Measurements from ENCODE around the gene MT1G. TPM values are rescaled to one million over a fixed set of nuclear protein-coding genes. Genes with fewer than 3 reads are reported as not detected.

Gene MT1G
- total and polyA plus RNA-seq, 9 of the 15 experiments (the other 6 are each of a cell fraction or from before 2014, with no cell fraction given) = 0.28 to 1.7 (median 0.69) TPM; not detected in 4

GRCh38 chr16:56689171-56689570 lies 21.3 kb upstream of the MT1G start:
- Histone ChIP-seq H3K27ac (ENCODE audit: extremely low read depth, low read depth, low read length) (no peak overlapping the region), H3K4me2 (ENCODE audit: insufficient read depth, low read length) (no peak overlapping the region), H3K9me3 (replicated peaks; ENCODE audit: control insufficient read depth, insufficient read depth, low read depth, low read length) (no peaks in the 10 kb centered on the region), H2AFZ (ENCODE audit: low read depth, low read length) (no peak overlapping the region), H3K4me3 (no peak overlapping the region), H3K9ac (ENCODE audit: insufficient read depth in 1 of 2, low read depth in 2 of 2, low read length in 2 of 2) (no peak overlapping the region), H4K20me1 (replicated peaks; ENCODE audit: control insufficient read depth, insufficient read depth, low read length) (no peaks in the 10 kb centered on the region), H3K9me1 (ENCODE audit: control insufficient read depth, insufficient read depth, low read length) (no peaks in the 10 kb centered on the region), H3K4me1 (replicated peaks in 1 of 2; ENCODE audit: control insufficient read depth in 2 of 2, insufficient read depth in 2 of 2, low read length in 2 of 2) (no peaks in the 10 kb centered on the region; a peak in 1 of 5 replicates), H3K36me3 (ENCODE audit: control insufficient read depth, insufficient read depth, low read length) (no peaks in the 10 kb centered on the region), H3K79me2 (ENCODE audit: control insufficient read depth, insufficient read depth, low read length) (no peaks in the 10 kb centered on the region), H3K27me3 (ENCODE audit: control insufficient read depth in 2 of 2, insufficient read depth in 2 of 2, low read length in 2 of 2) (peaks cover 7 to 36% of the 10 kb centered on the region in 2 experiments; a peak in 4 of 5 replicates)
- no peak for ATAC-seq
- ChIA-PET CTCF (ENCODE audit: low intra/inter-chr PET ratio) (no interaction called here), POLR2A (interaction anchor here (1.0 kb wide), 1 partner anchor 78 kb away, joined by 3 read pairs; no protein-coding TSS in a partner anchor)
- BruUV-seq (replicated peaks) = no TSS peak
- in situ Hi-C loops (cut with MboI) = no loop called here
- intact Hi-C loops (cut with micrococcal nuclease) = no loop called here
- DNase-seq (ENCODE audit: extremely low read depth in 1 of 4, low spot score in 3 of 4) = no peak
- FAIRE-seq = no peak
- WGBS (ENCODE audit: insufficient coverage, low coverage, missing lambda C conversion rate) = 0% methylated on average over 3 of the region's 3 CpGs
- TF ChIP-seq CREB1 (IDR thresholded peaks at IDR 0.05) (no peak), CREB1 (CRISPR knock-in tag; IDR thresholded peaks at IDR 0.05) (no peak), GABPA (tag; conservative IDR thresholded peaks at IDR 0.05; ENCODE audit: low read depth) (no peak), MLLT1 (IDR thresholded peaks at IDR 0.05) (no peak), ZNF551 (CRISPR knock-in tag; IDR thresholded peaks at IDR 0.05) (no peak), ZNF395 (CRISPR knock-in tag; IDR thresholded peaks at IDR 0.05) (no peak), MED1 (CRISPR knock-in tag; IDR thresholded peaks at IDR 0.05; ENCODE audit: borderline replicate concordance) (no peak), SNRNP70 (optimal IDR thresholded peaks at IDR 0.05; ENCODE audit: low read depth, low read length) (no peak), CHD4 (IDR thresholded peaks at IDR 0.05; ENCODE audit: insufficient read depth, insufficient replicate concordance, low read depth, low read length, poor library complexity, severe bottlenecking) (no peak), STAT6 (CRISPR knock-in tag; IDR thresholded peaks at IDR 0.05) (no peak), TFE3 (CRISPR knock-in tag; IDR thresholded peaks at IDR 0.05) (no peak), ZNF699 (CRISPR knock-in tag; IDR thresholded peaks at IDR 0.05; ENCODE audit: insufficient replicate concordance) (no peak), KHSRP (IDR thresholded peaks at IDR 0.05) (no peak)

All from K562 (cell line).